ENCODE results near the gene LMF1. TPM values are rescaled to one million over a fixed set of nuclear protein-coding genes. Genes with fewer than 3 reads are reported as not detected.
"Not testable (repeated sequence)": the region's sequence is repeated elsewhere in the genome, so short reads cannot be mapped to it uniquely, and the experiment has no call there.

The LMF1 gene
- total RNA-seq, 2 experiments from 2014 or later, result 21.3 to 22.6 TPM

DNA sequence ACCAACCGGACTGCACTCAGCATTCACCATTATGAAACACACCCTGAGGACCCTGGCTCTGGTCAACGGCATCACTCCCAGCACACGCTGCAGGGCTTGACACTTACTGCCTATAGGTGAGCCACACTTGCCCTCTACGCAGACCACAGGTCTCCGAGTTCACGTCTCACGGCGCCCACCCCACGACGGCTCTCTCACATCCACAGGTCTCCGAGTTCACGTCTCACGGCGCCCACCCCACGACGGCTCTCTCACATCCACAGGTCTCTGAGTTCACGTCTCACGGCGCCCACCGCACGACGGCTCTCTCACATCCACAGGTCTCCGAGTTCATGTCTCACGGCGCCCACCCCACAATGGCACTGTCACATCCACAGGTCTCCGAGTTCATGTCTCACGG is 15.0 kb downstream of the LMF1 start:
- H3K27me3 Mint-ChIP-seq; H3K4me1 Mint-ChIP-seq; CTCF ChIA-PET; H3K9me3 Mint-ChIP-seq; H3K4me3 Mint-ChIP-seq; POLR2A ChIA-PET; H3K36me3 Mint-ChIP-seq (ENCODE audit: low read depth); H3K27ac Mint-ChIP-seq; DNase-seq: not testable (repeated sequence)

DNA sequence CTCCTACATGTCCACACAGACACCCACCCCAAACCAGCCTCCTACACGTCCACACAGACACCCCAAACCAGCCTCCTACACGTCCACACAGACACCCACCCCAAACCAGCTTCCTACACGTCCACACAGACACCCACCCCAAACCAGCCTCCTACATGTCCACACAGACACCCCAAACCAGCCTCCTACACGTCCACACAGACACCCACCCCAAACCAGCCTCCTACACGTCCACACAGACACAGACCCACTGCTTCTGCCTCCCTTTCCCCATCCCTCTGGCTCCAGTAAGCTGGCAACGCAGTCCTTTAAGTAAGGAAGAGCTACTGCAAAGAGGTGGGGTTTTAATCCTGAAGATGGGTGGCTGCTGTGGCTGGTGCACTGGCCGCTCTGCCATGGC is 17.0 kb downstream of the LMF1 start:
- H3K27ac Mint-ChIP-seq; H3K36me3 Mint-ChIP-seq (ENCODE audit: low read depth); H3K4me3 Mint-ChIP-seq; H3K4me1 Mint-ChIP-seq; CTCF ChIA-PET; POLR2A ChIA-PET; DNase-seq; H3K27me3 Mint-ChIP-seq; H3K9me3 Mint-ChIP-seq: not testable (repeated sequence)

DNA sequence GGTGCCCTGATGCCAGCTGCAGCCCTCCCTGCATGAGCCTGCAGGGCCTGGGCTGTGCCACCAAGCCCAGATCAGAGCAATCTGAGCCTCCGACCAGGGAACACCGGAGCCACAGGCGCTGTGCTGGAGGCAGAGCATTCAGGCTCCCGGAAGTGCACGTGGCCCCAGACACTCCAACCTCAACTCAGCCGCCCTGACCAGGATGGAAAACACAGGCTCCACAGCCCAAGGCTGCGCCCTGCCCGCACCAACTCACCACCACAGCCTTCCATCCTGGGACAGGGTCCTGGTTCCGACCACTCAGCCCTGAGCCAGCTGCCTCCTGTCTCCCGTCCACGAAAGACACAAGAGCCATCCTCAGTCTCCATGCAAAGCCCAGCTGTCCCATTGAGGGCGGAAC is 18.5 kb downstream of the LMF1 start:
- no peak for DNase-seq
- CTCF ChIA-PET, result no interaction called here
- no peak overlapping the region for H3K27ac Mint-ChIP-seq
- H3K4me1 Mint-ChIP-seq, result no peaks in the 10 kb centered on the region
- no peaks in the 10 kb centered on the region for H3K27me3 Mint-ChIP-seq
- peaks cover 7% of the 10 kb centered on the region for H3K36me3 Mint-ChIP-seq (ENCODE audit: low read depth)
- H3K4me3 Mint-ChIP-seq, result no peak overlapping the region
- POLR2A ChIA-PET, result no interaction called here
- H3K9me3 Mint-ChIP-seq, result no peaks in the 10 kb centered on the region

DNA sequence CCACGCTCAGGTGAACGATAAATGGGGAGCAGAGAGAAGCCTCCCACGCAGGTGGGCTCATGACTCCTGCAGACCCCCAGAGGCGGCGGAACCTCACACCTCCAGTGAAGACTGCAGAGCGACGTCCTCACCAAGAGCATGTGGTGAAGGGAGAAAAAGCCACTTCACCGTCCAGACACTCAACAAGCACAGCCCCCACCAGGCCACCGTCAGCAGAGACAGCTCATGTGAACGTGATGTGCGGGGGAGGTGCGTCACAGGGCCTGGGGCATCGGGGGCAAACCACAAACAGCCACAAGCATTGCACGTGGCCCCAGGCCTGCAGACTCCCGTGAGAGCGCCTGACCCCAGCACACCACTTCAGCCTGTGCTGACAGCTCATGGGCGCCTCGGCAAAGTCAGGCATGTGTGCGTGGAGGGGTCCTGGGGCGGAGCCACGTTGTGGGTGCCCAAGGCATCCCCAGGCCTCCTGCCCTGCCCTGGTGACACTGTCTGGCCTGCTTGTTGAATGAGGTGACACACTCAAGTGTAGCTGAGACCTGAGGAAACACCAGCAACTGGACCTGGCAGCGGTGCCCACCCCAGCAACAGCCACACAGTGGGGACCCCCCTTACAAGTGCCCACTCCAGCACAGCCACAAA is 19.0 kb downstream of the LMF1 start:
- H3K9me3 Mint-ChIP-seq, result no peaks in the 10 kb centered on the region
- no peaks in the 10 kb centered on the region for H3K27me3 Mint-ChIP-seq
- no peak overlapping the region for H3K4me3 Mint-ChIP-seq
- POLR2A ChIA-PET, result no interaction called here
- peaks cover 8% of the 10 kb centered on the region for H3K36me3 Mint-ChIP-seq (ENCODE audit: low read depth)
- no peak for DNase-seq
- H3K4me1 Mint-ChIP-seq, result no peaks in the 10 kb centered on the region
- no peak overlapping the region for H3K27ac Mint-ChIP-seq
- CTCF ChIA-PET, result no interaction called here

DNA sequence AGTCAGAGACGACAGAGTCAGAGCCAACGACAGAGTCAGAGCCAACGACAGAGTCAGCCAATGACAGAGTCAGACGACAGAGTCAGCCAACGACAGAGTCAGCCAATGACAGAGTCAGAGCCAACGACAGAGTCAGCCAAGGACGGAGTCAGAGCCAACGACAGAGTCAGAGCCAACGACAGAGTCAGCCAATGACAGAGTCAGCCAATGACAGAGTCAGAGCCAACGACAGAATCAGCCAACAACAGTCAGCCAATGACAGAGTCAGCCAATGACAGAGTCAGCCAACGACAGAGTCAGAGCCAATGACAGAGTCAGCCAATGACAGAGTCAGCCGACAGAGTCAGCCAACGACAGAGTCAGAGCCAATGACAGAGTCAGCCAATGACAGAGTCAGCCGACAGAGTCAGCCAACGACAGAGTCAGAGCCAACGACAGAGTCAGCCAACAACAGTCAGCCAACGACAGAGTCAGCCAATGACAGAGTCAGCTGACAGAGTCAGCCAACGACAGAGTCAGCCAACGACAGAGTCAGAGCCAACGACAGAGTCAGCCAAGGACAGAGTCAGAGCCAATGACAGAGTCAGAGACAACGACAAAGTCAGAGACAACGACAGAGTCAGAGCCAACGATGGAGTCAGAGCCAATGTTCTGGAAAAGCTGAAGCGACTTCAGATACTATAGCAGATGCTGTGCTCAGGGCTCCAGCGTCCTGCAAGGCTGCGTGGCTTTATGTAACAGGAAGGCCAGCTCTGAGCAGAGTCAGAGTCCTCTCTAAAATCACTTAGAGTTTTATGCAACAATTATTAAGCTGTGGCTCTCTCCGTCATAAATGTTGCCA is 19.8 kb downstream of the LMF1 start:
- H3K4me1 Mint-ChIP-seq; H3K36me3 Mint-ChIP-seq (ENCODE audit: low read depth); H3K27ac Mint-ChIP-seq; POLR2A ChIA-PET; CTCF ChIA-PET; H3K4me3 Mint-ChIP-seq; DNase-seq; H3K27me3 Mint-ChIP-seq; H3K9me3 Mint-ChIP-seq: not testable (repeated sequence)

DNA sequence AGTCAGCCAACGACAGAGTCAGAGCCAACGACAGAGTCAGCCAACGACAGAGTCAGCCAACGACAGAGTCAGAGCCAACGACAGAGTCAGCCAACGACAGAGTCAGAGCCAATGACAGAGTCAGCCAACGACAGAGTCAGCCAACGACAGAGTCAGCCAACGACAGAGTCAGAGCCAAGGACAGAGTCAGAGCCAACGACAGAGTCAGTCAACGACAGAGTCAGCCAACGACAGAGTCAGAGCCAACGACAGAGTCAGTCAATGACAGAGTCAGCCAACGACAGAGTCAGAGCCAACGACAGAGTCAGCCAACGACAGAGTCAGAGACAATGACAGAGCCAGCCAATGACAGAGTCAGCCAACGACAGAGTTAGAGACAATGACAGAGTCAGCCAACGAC is 22.0 kb downstream of the LMF1 start:
- DNase-seq, H3K27me3 Mint-ChIP-seq, CTCF ChIA-PET, POLR2A ChIA-PET, H3K27ac Mint-ChIP-seq, H3K4me3 Mint-ChIP-seq, H3K4me1 Mint-ChIP-seq, H3K9me3 Mint-ChIP-seq: not testable (repeated sequence)
- peaks cover 17% of the 10 kb centered on the region for H3K36me3 Mint-ChIP-seq (ENCODE audit: low read depth)

DNA sequence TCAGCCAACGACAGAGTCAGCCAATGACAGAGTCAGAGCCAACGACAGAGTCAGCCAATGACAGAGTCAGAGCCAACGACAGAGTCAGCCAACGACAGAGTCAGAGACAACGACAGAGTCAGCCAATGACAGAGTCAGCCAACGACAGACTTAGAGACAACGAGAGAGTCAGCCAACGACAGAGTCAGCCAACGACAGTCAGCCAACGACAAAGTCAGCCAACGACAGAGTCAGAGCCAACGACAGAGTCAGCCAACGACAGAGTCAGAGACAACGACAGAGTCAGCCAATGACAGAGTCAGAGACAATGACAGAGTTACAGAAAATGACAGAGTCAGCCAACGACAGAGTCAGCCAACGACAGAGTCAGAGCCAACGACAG is 22.9 kb downstream of the LMF1 start:
- H3K4me1 Mint-ChIP-seq, DNase-seq, H3K27ac Mint-ChIP-seq, H3K4me3 Mint-ChIP-seq, H3K27me3 Mint-ChIP-seq, POLR2A ChIA-PET, H3K9me3 Mint-ChIP-seq, CTCF ChIA-PET: not testable (repeated sequence)
- peaks cover 18% of the 10 kb centered on the region for H3K36me3 Mint-ChIP-seq (ENCODE audit: low read depth)

DNA sequence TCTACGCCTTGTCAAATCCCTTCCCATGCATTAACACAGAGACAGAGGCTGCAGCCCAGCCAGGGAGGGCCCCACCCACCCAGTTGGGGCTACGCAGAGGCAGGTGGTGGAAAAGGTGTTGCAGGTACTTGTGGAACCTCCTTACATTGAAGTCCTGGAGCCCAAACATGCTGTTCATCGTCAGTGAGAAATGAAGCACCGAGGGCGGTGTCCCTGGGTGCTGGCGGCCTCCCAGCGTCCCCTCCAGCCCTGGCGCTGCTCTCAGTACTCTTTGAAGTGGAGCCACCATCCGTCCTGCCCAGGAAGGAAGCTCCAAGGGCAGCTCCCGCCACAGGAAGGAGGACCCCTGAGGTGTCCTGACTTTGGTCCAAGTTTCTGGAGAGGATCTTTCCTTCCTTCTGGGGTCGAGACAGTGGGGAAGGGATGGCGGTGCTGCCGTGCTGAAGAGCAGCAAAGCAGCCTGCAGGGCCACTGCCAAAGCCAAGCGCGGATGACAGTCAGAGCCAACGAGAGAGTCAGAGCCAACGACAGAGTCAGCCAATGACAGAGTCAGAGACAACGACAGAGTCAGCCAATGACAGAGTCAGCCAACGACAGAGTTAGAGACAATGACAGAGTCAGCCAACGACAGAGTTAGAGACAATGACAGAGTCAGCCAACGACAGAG is 23.4 kb downstream of the LMF1 start:
- H3K4me3 Mint-ChIP-seq, result no peak overlapping the region
- POLR2A ChIA-PET, result no interaction called here
- peaks cover 9% of the 10 kb centered on the region for H3K9me3 Mint-ChIP-seq
- H3K36me3 Mint-ChIP-seq (ENCODE audit: low read depth), result peaks cover 22% of the 10 kb centered on the region
- no peaks in the 10 kb centered on the region for H3K27me3 Mint-ChIP-seq
- no peaks in the 10 kb centered on the region for H3K4me1 Mint-ChIP-seq
- no peak for DNase-seq
- H3K27ac Mint-ChIP-seq, result no peak overlapping the region
- CTCF ChIA-PET, result no interaction called here

DNA sequence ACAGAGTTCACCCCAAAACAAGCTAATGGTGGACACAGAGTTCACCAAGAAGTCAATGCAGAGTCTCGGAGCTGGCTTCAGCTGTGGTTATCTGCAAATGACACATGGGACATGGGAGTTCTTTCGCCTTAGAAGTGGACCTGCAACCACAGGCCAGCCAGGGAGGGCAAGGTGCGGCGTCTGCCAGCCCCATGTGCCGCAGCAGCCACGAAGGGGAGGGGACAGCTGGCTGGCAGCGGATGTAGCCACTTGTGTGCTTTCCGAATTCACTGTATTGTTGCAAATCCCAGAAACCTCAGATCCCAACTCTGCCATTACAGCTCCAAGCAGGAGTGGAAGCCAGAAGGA is 24.8 kb downstream of the LMF1 start:
- no peaks in the 10 kb centered on the region for H3K27me3 Mint-ChIP-seq

DNA sequence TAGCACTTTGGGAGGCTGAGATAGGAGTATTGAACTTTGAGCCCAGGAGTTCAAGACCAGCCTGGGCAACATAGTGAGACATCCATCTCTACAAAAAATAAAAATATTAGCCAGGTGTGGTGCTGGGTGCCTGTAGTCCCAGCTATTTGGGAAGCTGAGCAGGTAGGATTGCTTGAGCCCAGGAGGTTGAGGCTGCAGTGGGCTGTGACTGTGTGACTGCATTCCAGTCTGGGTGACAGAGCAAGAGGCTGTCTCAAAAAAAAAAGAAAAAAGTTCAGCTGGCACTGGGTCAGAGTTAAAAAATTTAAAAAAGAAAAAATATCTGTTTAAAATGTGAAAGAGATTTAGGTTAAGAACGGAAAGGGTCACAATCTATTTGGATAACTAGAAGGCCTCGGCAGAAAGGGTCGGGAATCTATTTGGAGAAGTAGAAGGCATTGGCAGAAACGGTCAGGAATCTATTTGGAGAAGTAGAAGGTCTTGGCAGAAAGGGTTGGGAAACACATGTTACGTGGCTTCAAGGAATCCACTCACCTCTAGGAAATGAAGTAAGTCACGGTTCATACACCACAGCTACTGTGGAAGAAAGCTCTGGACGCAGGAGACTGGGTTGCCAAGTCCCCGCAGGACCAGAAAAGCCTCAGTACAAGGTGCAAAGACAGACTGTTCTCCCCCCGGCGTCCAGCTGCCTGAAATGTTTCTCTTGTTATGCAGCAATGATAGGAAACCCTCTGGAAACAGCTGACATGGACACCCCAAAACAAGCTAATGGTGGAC is 25.3 kb downstream of the LMF1 start:
- Mint-ChIP-seq H3K27ac (no peak overlapping the region), H3K4me1 (no peaks in the 10 kb centered on the region), H3K4me3 (no peak overlapping the region), H3K27me3 (no peaks in the 10 kb centered on the region), H3K9me3 (peaks cover 14% of the 10 kb centered on the region), H3K36me3 (ENCODE audit: low read depth) (peaks cover 25% of the 10 kb centered on the region)
- ChIA-PET POLR2A (no interaction called here), CTCF (no interaction called here)
- no peak for DNase-seq

More for the DNA sequence above, 24.8 kb downstream of the LMF1 start:
- Mint-ChIP-seq H3K9me3 (peaks cover 14% of the 10 kb centered on the region), H3K27ac (no peak overlapping the region), H3K4me1 (no peaks in the 10 kb centered on the region), H3K4me3 (no peak overlapping the region), H3K36me3 (ENCODE audit: low read depth) (peaks cover 25% of the 10 kb centered on the region)
- CTCF ChIA-PET, result no interaction called here
- DNase-seq, result no peak
- POLR2A ChIA-PET, result no interaction called here

DNA sequence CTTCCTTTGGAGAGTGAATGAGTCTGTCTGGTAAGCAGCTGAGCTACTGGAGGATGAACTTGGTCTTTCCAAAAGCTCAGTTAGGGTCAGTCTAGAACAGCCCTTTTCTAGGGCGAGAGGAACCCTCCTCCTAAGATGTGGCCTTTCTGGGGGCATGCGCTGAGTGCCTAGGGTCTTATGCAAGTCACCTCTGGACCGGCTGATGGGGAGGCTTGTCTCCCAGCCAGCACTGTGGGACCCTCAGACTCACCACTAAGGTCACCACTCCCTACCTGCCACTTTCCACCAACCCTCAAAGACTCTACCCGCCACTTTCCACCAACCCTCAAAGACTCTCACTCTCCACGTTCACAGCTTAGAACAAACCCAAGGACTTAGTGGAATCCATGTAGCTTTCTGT is 26.8 kb downstream of the LMF1 start:
- POLR2A ChIA-PET, result no interaction called here
- H3K4me1 Mint-ChIP-seq, result no peaks in the 10 kb centered on the region
- no peak overlapping the region for H3K27ac Mint-ChIP-seq
- no peak for DNase-seq
- no peak overlapping the region for H3K4me3 Mint-ChIP-seq
- peaks cover 14% of the 10 kb centered on the region for H3K9me3 Mint-ChIP-seq
- H3K36me3 Mint-ChIP-seq (ENCODE audit: low read depth), result peaks cover 25% of the 10 kb centered on the region
- CTCF ChIA-PET, result no interaction called here
- no peaks in the 10 kb centered on the region for H3K27me3 Mint-ChIP-seq

DNA sequence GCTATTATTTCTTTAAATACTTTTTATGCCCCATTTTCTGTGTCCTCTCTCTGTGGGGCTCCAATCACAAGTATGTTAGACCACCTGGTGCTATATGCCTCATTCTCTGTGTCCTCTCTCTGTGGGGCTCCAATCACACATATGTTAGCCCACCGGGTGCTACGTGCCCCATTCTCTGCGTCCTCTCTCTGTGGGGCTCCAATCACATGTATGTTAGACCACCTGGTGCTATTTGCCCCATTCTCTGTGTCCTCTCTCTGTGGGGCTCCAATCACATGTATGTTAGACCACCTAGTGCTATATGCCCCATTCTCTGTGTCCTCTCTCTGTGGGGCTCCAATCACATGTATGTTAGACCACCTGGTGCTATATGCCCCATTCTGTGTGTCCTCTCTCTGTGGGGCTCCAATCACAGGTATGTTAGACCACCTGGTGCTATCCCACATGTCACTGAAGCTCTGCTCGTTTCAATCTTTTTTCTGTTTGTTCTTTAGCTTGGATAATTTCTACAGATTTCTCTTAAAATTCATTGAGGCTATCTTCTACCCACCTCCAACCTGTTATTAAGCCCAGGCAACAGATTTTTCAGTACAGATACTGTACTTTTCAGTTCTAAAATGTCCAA is 28.2 kb downstream of the LMF1 start:
- CTCF ChIA-PET, result no interaction called here
- Mint-ChIP-seq H3K4me1 (no peaks in the 10 kb centered on the region), H3K9me3 (peaks cover 14% of the 10 kb centered on the region), H3K36me3 (ENCODE audit: low read depth) (peaks cover 25% of the 10 kb centered on the region), H3K27me3 (no peaks in the 10 kb centered on the region), H3K27ac (no peak overlapping the region), H3K4me3 (no peak overlapping the region)
- POLR2A ChIA-PET, result no interaction called here
- no peak for DNase-seq

DNA sequence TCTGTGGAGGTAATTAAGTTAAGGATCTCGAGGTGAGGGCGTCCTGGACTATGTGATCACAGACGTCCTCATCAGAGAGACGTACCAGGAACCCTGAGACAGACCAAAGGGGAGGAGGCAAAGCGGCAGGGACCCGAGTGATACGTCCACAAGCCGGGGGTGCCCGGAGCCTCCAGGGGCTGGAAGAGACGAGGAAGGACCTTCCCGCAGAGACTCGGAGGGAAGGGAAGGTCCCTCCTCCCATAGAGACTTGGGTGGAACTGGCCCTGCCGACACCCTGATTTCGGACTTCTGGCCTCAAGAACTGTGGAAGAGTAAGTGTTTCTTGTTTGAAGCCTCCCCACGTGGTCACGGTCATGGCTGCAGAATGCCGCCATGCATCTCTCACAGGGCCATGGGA is 30.8 kb downstream of the LMF1 start:
- Mint-ChIP-seq H3K27me3 (no peaks in the 10 kb centered on the region), H3K4me3 (no peak overlapping the region), H3K9me3 (peaks cover 14% of the 10 kb centered on the region), H3K27ac (no peak overlapping the region), H3K36me3 (ENCODE audit: low read depth) (peaks cover 18% of the 10 kb centered on the region), H3K4me1 (no peaks in the 10 kb centered on the region)
- CTCF ChIA-PET, result no interaction called here
- no peak for DNase-seq
- POLR2A ChIA-PET, result no interaction called here

Measured in activated CD4-positive, alpha-beta memory T cell treated with anti-CD3 and anti-CD28 coated beads, Interleukin-2, amount 10 ng/mL, durations not matched to agents 7 days and 5 days (primary cell).